ENCODE data around the gene NPTN. TPM values are rescaled to one million over a fixed set of nuclear protein-coding genes. Genes with fewer than 3 reads are reported as not detected.

The NPTN gene
- total and polyA plus RNA-seq, 7 experiments from 2014 or later, result 26.8 to 51.9 (median 42.6) TPM

Other genes starting within 250 kb of the NPTN start
- not detected for gene REC114, start 190.2 kb downstream of the NPTN start, total RNA-seq
- not detected for gene REC114, start 190.2 kb downstream of the NPTN start, polyA plus RNA-seq
- 1 to 10 TPM in 2 of 5 experiments, under 1 TPM in 1, not detected in 2; 0.76 to 2.7 (median 1.9) TPM for gene CD276, start 51.0 kb upstream of the NPTN start, total RNA-seq
- not detected for gene CD276, start 51.0 kb upstream of the NPTN start, polyA plus RNA-seq
- gene INSYN1, start 120.0 kb upstream of the NPTN start, total RNA-seq, result not detected
- not detected for gene INSYN1, start 120.0 kb upstream of the NPTN start, polyA plus RNA-seq
- gene TBC1D21, start 240.2 kb upstream of the NPTN start, total RNA-seq, result not detected
- not detected for gene TBC1D21, start 240.2 kb upstream of the NPTN start, polyA plus RNA-seq